Activated T-helper 2 cell treated with anti-CD3 and anti-CD28 coated beads, Interferon-gamma antibody, Interleukin-2, Interleukin-4, amounts not matched to agents 10 μg/mL and 5 μg/mL and 100 μg/mL, durations not matched to agents 14 hours and 24 hours and 36 hours (primary cell): ENCODE results near the gene LGALS4. TPM values are rescaled to one million over a fixed set of nuclear protein-coding genes. Genes with fewer than 3 reads are reported as not detected.
"Not testable (repeated sequence)": the region's sequence is repeated elsewhere in the genome, so short reads cannot be mapped to it uniquely, and the experiment has no call there.

ENCODE experiments used
- DNase-seq: peaks from one replicate; pipeline ENCODE4 v3.0.0; 2021; ENCODE audit warnings: low spot score
- H3K27ac Mint-ChIP-seq: one replicate; pipeline ENCODE4 v1.8.0; 2021; ENCODE audit warnings: mixed read lengths
- H3K27me3 Mint-ChIP-seq: one replicate; pipeline ENCODE4 v1.8.0; 2021; ENCODE audit warnings: low read depth, mixed read lengths
- H3K36me3 Mint-ChIP-seq: one replicate; pipeline ENCODE4 v1.8.0; 2021; ENCODE audit warnings: low read depth, mixed read lengths
- H3K4me1 Mint-ChIP-seq: one replicate; pipeline ENCODE4 v1.8.0; 2021; ENCODE audit warnings: low read depth, mixed read lengths
- H3K4me3 Mint-ChIP-seq: one replicate; pipeline ENCODE4 v1.8.0; 2021; ENCODE audit warnings: low read depth, mild to moderate bottlenecking, moderate library complexity, mixed read lengths
- H3K9me3 Mint-ChIP-seq: one replicate; pipeline ENCODE4 v1.8.0; 2021; ENCODE audit warnings: mixed read lengths
- intact Hi-C: fragments of 100-400 bp; cut with micrococcal nuclease; formaldehyde crosslinking; loops from one replicate; pipeline ENCODE4 v1.15.1; 2023
- total RNA-seq: library from RNA; stranded (reverse); gene quantifications from 2 replicates; pipeline ENCODE4 v1.2.3, GENCODE V29; 2022

LGALS4 gene
- total RNA-seq, 1 donor from 2014 or later = 1.6 TPM

DNA sequence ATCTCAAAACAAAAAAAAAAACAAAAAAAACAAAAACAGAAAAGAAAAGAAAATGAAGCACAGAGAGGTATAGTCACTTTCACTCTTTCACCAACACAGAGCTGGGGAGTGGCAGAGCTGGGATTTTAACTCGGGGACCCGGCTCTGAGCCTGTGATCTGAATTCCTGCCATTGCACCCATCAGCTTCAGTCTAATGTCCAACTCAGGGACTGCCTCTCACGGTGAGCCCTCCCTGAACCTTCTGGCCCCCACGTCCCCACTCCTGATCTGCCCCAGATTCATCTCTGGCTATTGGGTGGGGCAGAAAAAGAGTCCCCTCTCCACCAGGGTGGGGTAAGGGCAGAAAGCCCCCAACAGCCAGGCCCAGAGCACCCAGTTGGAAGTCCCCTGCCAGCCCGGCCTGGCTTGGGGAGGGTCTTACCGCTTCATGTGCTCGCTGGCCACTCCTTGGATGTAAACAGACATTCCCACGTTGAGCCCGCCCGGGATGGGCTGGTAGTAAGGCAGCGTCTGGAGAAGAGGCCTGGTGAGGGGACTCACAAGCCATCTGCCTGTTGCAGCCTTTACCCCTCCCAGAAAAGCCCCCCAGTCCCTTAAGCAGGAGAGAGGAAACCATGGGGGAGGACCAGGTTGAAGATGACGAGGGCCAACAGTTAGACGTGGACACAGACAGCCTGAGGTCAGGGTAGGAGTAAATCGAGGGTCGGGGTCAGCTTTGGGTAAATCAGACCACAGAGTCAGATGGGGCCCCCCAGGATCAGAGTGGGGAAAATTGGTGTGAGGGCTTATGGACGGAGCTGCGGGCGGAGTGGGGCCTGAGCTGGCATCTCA lies 520 bp downstream of the LGALS4 start:
- Mint-ChIP-seq H3K27me3 (no peaks in the 10 kb centered on the region), H3K36me3 (peaks cover 17% of the 10 kb centered on the region), H3K4me3 (no peak overlapping the region), H3K4me1 (no peaks in the 10 kb centered on the region), H3K9me3 (no peaks in the 10 kb centered on the region), H3K27ac (no peak overlapping the region)
- DNase-seq = no peak
- intact Hi-C loops = no loop called here

DNA sequence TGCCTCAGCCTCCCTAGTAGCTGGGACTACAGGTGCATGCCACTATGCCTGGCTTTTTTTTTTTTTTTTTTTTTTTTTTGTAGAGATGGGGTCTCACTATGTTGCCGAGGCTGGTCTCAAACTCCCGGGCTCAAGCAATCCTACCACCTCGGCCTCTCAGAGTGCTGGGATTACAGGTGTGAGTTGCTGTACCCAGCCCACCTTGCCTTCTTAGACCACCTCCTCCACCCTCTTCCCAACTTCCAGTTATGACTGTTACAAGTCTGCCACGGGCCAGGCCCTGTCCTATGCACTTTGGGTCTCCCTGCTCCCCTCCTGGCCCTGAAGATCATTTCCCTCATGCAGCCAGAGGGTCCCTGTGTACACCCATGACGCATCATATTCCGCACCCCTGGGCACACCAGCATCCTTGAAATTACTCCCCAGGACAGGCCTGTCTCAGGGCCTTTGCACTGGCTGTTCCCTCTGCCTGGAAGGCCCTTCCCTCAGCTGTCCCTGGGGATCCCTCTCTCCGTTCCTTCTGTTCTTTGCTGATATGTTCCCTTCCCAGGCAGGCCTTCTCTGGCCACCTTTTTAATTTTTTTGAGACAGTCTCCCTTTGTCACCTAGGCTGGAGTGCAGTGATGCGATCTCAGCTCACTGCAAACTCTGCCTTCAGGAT lies 3.0 kb downstream of the LGALS4 start:
- intact Hi-C loops = loop anchor here (10.0 kb wide), 1 partner anchor 55 kb away; no protein-coding TSS in a partner anchor
- no peak overlapping the region for H3K27ac Mint-ChIP-seq
- peaks cover 2% of the 10 kb centered on the region for H3K4me1 Mint-ChIP-seq
- H3K9me3 Mint-ChIP-seq = no peaks in the 10 kb centered on the region
- DNase-seq = no peak
- H3K36me3 Mint-ChIP-seq = no peaks in the 10 kb centered on the region
- no peak overlapping the region for H3K4me3 Mint-ChIP-seq
- H3K27me3 Mint-ChIP-seq = no peaks in the 10 kb centered on the region

DNA sequence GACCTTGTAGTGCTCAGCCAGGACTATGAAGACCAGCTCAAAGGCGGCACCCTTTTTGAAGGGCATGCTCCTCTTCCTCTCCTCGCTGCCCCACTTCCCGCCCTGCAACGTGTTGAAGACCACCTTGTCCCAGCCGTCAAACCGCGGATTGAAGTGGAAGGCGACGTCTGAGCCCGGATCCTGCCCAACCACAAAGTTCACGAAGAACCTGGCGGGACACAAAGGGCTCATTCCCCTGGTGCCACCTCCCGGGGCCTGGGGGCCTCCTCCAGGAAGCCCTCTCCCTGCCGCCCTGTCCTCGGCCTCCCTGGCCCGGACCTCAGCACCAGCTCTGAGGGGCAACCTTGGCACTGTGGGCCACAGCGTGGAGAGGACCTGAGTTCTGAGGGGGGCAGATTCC lies 4.0 kb downstream of the LGALS4 start:
- H3K4me3 Mint-ChIP-seq = no peak overlapping the region
- H3K27ac Mint-ChIP-seq = no peak overlapping the region
- no peak for DNase-seq
- peaks cover 2% of the 10 kb centered on the region for H3K4me1 Mint-ChIP-seq
- no peaks in the 10 kb centered on the region for H3K27me3 Mint-ChIP-seq
- H3K36me3 Mint-ChIP-seq = no peaks in the 10 kb centered on the region
- H3K9me3 Mint-ChIP-seq = no peaks in the 10 kb centered on the region
- intact Hi-C loops = loop anchor here (10.0 kb wide), 1 partner anchor 54 kb away; no protein-coding TSS in a partner anchor

DNA sequence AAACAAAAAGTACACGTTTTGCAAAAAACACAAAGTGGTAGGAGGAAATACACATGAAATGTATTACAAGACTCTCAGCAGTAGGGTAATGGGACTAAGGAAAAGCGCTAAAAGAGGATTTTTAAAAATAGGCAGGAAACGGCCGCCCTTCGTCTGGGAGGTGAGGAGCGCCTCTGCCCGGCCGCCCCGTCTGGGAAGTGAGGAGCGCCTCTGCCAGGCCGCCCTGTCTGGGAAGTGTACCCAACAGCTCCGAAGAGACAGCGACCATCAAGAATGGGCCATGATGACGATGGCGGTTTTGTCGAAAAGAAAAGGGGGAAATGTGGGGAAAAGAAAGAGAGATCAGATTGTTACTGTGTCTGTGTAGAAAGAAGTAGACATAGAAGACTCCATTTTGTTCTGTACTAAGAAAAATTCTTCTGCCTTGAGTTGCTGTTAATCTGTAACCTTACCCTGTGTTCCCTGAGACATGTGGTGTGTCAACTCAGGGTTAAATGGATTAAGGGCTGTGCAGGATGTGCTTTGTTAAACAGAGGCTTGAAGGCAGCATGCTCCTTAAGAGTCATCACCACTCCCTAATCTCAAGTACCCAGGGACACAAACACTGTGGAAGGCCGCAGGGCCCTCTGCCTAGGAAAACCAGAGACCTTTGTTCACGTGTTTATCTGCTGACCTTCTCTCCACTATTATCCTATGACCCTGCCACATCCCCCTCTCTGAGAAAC lies 5.2 kb downstream of the LGALS4 start:
- H3K4me3 Mint-ChIP-seq, H3K9me3 Mint-ChIP-seq, H3K4me1 Mint-ChIP-seq, DNase-seq, H3K27ac Mint-ChIP-seq, H3K36me3 Mint-ChIP-seq, H3K27me3 Mint-ChIP-seq: not testable (repeated sequence)
- intact Hi-C loops = loop anchor here (10.0 kb wide), 1 partner anchor 53 kb away; no protein-coding TSS in a partner anchor

DNA sequence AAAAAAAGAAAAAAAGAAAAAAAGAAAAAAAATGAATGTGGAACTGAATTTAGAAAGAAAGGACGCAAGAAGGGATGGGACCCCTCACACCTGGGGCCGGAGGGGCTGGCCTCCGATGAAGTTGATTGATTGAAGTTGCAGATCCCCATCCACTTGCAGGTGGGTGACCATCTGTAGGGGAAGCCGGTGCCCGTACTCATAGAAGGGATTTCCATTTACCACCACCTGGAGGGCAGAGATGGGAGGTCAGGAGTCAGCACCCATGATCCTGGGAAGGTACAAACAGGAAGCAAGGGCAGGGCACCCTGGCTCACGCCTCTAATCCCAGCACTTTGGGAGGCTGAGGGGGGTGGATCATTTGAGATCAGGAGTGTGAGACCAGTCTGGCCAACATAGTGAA lies 6.4 kb downstream of the LGALS4 start:
- Mint-ChIP-seq H3K27ac (no peak overlapping the region), H3K36me3 (no peaks in the 10 kb centered on the region), H3K27me3 (no peaks in the 10 kb centered on the region), H3K9me3 (no peaks in the 10 kb centered on the region), H3K4me1 (peaks cover 2% of the 10 kb centered on the region), H3K4me3 (no peak overlapping the region)
- intact Hi-C loops = loop anchor here (10.0 kb wide), 1 partner anchor 52 kb away; no protein-coding TSS in a partner anchor
- DNase-seq = no peak

DNA sequence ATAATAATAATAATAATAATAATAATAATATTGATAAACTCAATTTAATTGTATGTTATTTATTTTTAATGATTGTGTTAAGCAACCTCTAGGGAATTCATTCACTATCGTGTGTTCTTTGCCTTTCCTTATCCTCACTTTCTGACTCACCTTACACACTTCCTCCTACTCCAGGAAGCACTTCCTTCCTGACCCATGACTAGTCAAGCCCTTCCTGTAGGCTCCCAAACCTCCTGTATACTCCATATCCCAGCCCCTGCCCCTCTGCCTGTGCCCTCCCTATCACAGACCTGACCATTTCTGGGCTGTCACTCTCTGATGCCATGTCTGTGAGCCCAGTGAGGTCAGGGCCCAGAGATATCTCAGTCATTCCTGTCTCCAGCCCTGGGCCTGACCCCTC lies 7.6 kb downstream of the LGALS4 start:
- DNase-seq = no peak
- Mint-ChIP-seq H3K27me3 (no peaks in the 10 kb centered on the region), H3K27ac (no peak overlapping the region), H3K36me3 (no peaks in the 10 kb centered on the region), H3K4me1 (peaks cover 2% of the 10 kb centered on the region), H3K4me3 (no peak overlapping the region), H3K9me3 (no peaks in the 10 kb centered on the region)
- intact Hi-C loops = loop anchor here (10.0 kb wide), 1 partner anchor 50 kb away; no protein-coding TSS in a partner anchor

DNA sequence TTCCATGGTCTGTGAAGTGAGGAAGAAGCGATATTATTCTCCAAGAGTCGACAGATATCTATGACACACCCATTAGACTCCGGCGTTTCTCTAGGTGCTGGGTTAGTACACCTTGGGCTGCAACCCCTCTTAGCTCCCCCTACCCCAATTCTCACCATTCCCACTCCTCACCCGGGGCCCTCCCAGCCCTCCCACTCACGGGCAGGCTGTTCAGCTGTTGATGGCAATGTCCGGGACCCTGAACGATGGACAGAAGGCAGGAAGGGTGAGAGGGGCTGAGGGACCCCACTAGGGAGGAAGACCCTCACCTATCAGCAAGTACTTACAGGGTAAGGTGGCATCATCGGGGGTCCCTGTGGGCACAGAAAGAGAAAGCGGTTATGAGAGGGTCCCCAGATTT lies 9.2 kb downstream of the LGALS4 start:
- Mint-ChIP-seq H3K9me3 (no peaks in the 10 kb centered on the region), H3K27me3 (no peaks in the 10 kb centered on the region), H3K27ac (no peak overlapping the region), H3K36me3 (no peaks in the 10 kb centered on the region), H3K4me3 (no peak overlapping the region), H3K4me1 (peaks cover 2% of the 10 kb centered on the region)
- intact Hi-C loops = loop anchor here (10.0 kb wide), 1 partner anchor 49 kb away; no protein-coding TSS in a partner anchor
- DNase-seq = no peak

DNA sequence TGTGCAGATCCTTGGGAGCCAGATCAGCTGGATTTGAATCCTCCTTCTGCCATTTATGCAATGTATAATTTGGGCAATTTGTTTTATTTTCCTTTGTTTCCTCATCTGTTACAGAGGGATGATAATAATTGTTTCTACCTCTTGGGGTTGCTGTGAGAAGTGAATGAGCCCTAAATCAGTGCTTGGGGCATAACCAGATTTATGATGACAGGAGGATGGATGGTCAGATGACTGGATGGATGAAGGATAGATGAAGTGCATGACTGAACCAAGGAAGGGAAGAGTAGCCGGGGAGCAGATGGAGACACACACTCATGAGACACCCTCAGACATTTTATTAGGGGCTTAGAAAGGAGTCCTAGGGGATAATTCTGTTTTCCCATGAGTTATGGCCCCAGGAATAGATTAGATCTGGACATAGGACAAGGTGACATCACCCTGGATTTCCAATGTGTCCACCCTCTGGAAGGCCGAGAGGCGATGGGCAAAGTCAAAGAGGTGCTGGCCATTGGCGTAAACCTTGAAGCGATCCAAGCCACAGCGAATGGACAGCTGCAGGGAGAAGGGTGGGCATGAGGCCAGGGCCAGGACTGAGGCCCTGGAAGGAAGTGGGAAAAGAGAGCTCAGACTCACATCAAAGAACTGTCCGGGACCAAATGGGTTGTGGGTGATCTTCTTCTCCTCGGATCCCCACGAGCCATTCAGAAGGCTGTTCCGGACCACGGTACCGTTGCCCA lies 11.2 kb downstream of the LGALS4 start:
- Mint-ChIP-seq H3K4me1 (peaks cover 2% of the 10 kb centered on the region), H3K4me3 (no peak overlapping the region), H3K36me3 (no peaks in the 10 kb centered on the region), H3K27me3 (peaks cover under 1% of the 10 kb centered on the region), H3K27ac (no peak overlapping the region), H3K9me3 (no peaks in the 10 kb centered on the region)
- no peak for DNase-seq
- intact Hi-C loops = loop anchor here (10.0 kb wide), 1 partner anchor 47 kb away; no protein-coding TSS in a partner anchor

DNA sequence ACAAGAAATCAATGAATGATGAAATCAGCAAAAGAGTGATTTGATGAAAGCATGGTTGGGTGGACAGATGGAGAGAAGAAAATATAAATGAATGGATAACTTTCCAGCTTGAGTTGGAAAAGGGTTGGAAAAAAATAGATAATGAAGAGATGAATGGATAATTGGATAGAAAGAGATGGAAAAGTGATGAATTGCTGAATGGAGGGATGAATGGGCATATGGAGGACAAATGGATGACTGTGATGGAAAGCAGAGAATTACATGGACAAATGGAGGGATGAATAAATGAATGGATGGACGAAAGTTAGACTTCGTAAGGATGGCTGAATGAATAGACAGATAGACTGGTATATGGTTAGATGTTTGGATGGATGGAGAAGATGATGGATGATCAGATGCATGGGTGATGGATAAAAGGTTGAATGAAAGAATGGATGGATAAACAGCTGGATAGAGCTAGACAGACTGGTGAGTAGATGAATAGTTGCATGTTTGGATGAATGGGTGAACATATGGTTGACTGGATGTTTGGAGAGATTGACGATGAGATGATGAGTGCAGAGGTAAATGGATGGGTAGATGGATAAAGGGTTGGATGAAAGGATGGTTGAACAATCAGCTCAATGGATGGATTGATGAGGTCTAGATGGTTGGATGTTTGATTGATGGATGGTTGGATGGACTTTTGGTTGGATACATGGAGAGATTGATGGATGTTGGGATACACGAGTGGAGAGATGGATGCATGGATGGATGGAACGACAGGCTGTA lies 12.0 kb downstream of the LGALS4 start:
- Mint-ChIP-seq H3K27ac (no peak overlapping the region), H3K9me3 (no peaks in the 10 kb centered on the region), H3K27me3 (peaks cover 3% of the 10 kb centered on the region), H3K4me1 (peaks cover 2% of the 10 kb centered on the region), H3K36me3 (no peaks in the 10 kb centered on the region), H3K4me3 (no peak overlapping the region)
- intact Hi-C loops = loop anchor here (10.0 kb wide), 1 partner anchor 46 kb away; no protein-coding TSS in a partner anchor
- DNase-seq = no peak

DNA sequence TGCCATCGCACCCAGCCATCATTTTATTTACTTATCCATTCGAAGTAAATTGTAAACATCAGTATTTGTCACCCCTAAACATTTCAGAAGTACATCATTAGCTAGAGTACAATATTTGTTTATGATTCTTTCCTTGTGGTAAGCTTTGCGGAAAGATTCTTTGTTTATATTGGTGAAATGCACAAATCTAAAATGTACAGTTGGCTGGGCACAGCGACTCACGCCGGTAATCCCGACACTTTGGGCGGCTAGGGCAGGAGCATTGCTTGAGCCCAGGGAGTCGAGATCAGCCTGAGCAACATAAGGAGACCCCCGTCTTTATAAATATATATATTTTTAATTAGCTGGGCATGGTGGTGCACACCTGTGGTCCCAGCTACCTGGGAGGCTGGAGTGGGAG lies 13.6 kb downstream of the LGALS4 start:
- Mint-ChIP-seq H3K9me3 (no peaks in the 10 kb centered on the region), H3K4me3 (no peak overlapping the region), H3K4me1 (no peaks in the 10 kb centered on the region), H3K27ac (no peak overlapping the region), H3K36me3 (no peaks in the 10 kb centered on the region), H3K27me3 (peaks cover 4% of the 10 kb centered on the region)
- DNase-seq = no peak
- intact Hi-C loops = no loop called here

DNA sequence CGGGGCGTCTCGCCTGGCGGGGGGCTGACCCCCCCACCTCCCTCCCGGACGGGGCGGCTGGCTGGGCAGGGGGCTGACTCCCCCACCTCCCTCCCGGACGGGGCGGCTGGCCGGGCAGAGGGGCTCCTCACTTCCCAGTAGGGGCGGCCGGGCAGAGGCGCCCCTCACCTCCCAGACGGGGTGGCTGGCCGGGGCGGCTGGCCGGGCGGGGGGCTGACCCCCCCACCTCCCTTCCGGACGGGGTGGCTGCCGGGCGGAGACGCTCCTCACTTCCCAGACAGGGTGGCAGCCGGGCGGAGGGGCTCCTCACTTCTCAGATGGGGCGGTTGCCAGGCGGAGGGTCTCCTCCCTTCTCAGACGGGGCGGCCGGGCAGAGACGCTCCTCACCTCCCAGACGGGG lies 15.0 kb downstream of the LGALS4 start:
- H3K4me1 Mint-ChIP-seq, H3K4me3 Mint-ChIP-seq, intact Hi-C loops, DNase-seq, H3K27ac Mint-ChIP-seq, H3K9me3 Mint-ChIP-seq, H3K36me3 Mint-ChIP-seq, H3K27me3 Mint-ChIP-seq: not testable (repeated sequence)

DNA sequence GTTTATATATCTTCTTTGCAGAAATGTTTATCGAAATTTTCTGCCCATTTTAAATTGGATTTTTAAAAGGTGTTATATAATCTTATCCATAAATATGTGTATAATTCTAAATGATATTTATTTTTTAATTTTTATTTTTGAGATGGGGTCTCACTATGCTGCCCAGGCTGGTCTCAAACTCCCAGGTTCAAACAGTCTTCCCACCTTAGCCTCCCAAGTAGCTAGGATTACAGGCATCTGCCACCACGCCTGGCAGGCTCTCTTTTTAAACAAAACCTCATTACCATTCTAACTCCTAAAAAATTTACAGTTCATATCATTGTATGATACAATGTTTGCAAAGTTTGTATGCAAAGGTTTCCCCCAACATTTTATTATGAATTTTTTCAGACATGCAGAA lies 16.6 kb downstream of the LGALS4 start:
- H3K36me3 Mint-ChIP-seq = no peaks in the 10 kb centered on the region
- no peaks in the 10 kb centered on the region for H3K9me3 Mint-ChIP-seq
- peaks cover 4% of the 10 kb centered on the region for H3K4me1 Mint-ChIP-seq
- H3K4me3 Mint-ChIP-seq = no peak overlapping the region
- intact Hi-C loops = no loop called here
- DNase-seq = no peak
- H3K27me3 Mint-ChIP-seq = peaks cover 9% of the 10 kb centered on the region
- no peak overlapping the region for H3K27ac Mint-ChIP-seq
